ENCODE measurements around the gene CD3G.

DNA sequence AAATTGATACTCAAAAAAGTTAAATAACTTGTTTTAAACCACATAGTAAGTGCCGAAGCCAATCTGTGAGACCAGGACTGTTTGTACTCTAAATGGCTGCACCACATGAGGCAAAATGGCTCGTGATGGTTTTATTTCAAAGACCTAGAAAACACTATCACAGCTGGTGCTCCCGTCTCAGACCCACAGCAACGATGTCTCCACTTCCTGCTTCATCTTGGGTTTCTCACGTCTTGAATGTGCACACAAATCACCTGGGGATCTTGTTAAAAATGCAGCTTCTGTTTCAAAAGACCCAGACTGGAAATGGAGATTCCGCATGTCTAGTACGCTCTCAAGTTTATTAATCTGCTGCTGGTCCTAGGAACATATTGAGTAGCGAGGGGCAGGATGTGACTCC is 38.4 kb upstream of the CD3G start:
- TF ChIP-seq POLR2A (IDR thresholded peaks at IDR 0.05; ENCODE audit: low read depth, low read length) = no peak
- TF ChIP-seq POLR2AphosphoS5 (IDR thresholded peaks at IDR 0.05; ENCODE audit: low read depth, low read length) = no peak
- TF ChIP-seq TAF1 (IDR thresholded peaks at IDR 0.05; ENCODE audit: low read depth, low read length) = no peak
- TF ChIP-seq SPI1 (IDR thresholded peaks at IDR 0.05; ENCODE audit: low read depth, low read length) = no peak
- TF ChIP-seq PAX5 (IDR thresholded peaks at IDR 0.05; ENCODE audit: insufficient read depth, low read length, severe bottlenecking) = no peak
- no peak for TF ChIP-seq POU2F2 (IDR thresholded peaks at IDR 0.05; ENCODE audit: low read depth, low read length)
